T-helper 2 cell treated with Interferon-gamma antibody and Interleukin-4, amounts not matched to agents 5 μg/mL and 100 μg/mL, for 36 hours (primary cell): ENCODE measurements around the gene HNRNPF.

Source experiments
- DNase-seq: peaks from one replicate; pipeline ENCODE4 v3.0.0; 2021; ENCODE audit warnings: low spot score
- H3K27ac Mint-ChIP-seq: one replicate; pipeline ENCODE4 v1.8.0; 2021; ENCODE audit warnings: mild to moderate bottlenecking, mixed read lengths
- H3K27me3 Mint-ChIP-seq: one replicate; pipeline ENCODE4 v1.8.0; 2021; ENCODE audit warnings: low read depth, mixed read lengths
- H3K36me3 Mint-ChIP-seq: one replicate; pipeline ENCODE4 v1.8.0; 2021; ENCODE audit warnings: low read depth, mixed read lengths
- H3K4me1 Mint-ChIP-seq: one replicate; pipeline ENCODE4 v1.8.0; 2021; ENCODE audit warnings: low read depth, mixed read lengths
- H3K4me3 Mint-ChIP-seq: one replicate; pipeline ENCODE4 v1.8.0; 2022; ENCODE audit warnings: mild to moderate bottlenecking, moderate library complexity, mixed read lengths
- H3K9me3 Mint-ChIP-seq: one replicate; pipeline ENCODE4 v1.8.0; 2021; ENCODE audit warnings: mixed read lengths

Gene HNRNPF

GRCh38 chr10:43410345-43410744, 1.4 kb upstream of the HNRNPF start:
- H3K4me1 Mint-ChIP-seq: peaks cover 13% of the 10 kb centered on the region
- H3K9me3 Mint-ChIP-seq: no peaks in the 10 kb centered on the region
- peaks cover 28% of the 10 kb centered on the region for H3K36me3 Mint-ChIP-seq
- H3K27me3 Mint-ChIP-seq: no peaks in the 10 kb centered on the region
- DNase-seq: no peak
- H3K4me3 Mint-ChIP-seq: peak overlapping the region; percentile 97
- peak overlapping the region; percentile 99 for H3K27ac Mint-ChIP-seq

GRCh38 chr10:43409385-43410109, 561 bp upstream of the HNRNPF start:
- H3K36me3 Mint-ChIP-seq: peaks cover 34% of the 10 kb centered on the region
- H3K4me3 Mint-ChIP-seq: peak overlapping the region; percentile 97
- H3K9me3 Mint-ChIP-seq: no peaks in the 10 kb centered on the region
- H3K27ac Mint-ChIP-seq: peak overlapping the region; percentile 99
- peak; percentile 63 for DNase-seq
- no peaks in the 10 kb centered on the region for H3K27me3 Mint-ChIP-seq
- peaks cover 15% of the 10 kb centered on the region for H3K4me1 Mint-ChIP-seq

- peak overlapping the region; percentile 97 for H3K4me3 Mint-ChIP-seq
- H3K27me3 Mint-ChIP-seq: no peaks in the 10 kb centered on the region
- H3K27ac Mint-ChIP-seq: peak overlapping the region; percentile 99
- DNase-seq: no peak
- H3K36me3 Mint-ChIP-seq: peaks cover 43% of the 10 kb centered on the region
- peaks cover 21% of the 10 kb centered on the region for H3K4me1 Mint-ChIP-seq
- H3K9me3 Mint-ChIP-seq: no peaks in the 10 kb centered on the region
Measured at GRCh38 chr10:43408331-43408709, 666 bp downstream of the HNRNPF start.

GRCh38 chr10:43407576-43408330, 1.2 kb downstream of the HNRNPF start:
- Mint-ChIP-seq H3K36me3 (peaks cover 49% of the 10 kb centered on the region), H3K27me3 (no peaks in the 10 kb centered on the region), H3K4me3 (peak overlapping the region; percentile 97), H3K27ac (peak overlapping the region; percentile 99), H3K4me1 (peaks cover 26% of the 10 kb centered on the region), H3K9me3 (no peaks in the 10 kb centered on the region)
- peak; percentile 91 for DNase-seq

DNA sequence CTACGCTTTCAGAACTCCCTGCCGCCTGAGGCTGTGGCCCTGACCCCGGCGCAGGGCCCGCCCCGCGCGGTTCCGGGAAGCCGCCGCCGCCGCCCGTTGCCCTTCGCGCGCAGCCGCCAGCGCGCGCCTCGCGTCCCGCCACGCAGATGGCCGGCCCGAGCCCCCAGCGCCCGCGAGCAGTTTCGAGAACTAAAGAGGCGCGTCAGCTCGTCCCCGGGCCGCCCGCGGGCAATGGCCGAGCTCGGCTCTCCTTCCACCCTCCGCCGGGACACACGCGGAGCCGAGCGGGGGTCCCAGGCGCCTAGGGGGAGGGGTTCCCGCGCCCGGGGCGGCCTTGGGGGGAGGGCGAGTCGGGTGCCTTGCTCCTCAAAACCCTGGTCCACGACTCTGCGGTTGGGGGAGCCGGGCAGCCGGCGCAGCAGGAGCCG, 1.8 kb downstream of the HNRNPF start:
- Mint-ChIP-seq H3K36me3 (peaks cover 53% of the 10 kb centered on the region), H3K4me1 (peaks cover 32% of the 10 kb centered on the region), H3K27ac (peak overlapping the region; percentile 99)

DNA sequence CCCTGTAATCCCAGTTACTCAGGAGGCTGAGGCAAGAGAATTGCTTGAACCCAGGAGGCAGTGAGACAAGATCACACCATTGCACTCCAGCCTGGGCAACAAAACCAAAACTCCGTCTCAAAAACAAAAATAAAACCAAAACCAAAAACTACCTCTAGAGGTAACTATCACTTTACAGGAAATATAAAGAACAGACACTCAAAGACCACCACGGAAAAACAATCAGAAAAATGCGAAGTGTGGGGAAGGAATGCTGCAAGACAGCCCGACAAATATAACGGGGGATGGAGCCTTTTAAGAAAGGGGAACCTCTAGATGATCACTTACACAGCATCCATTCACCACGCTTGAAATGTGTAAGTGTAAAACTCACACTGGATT, 4.3 kb downstream of the HNRNPF start:
- H3K27me3 Mint-ChIP-seq: no peaks in the 10 kb centered on the region
- H3K36me3 Mint-ChIP-seq: peaks cover 70% of the 10 kb centered on the region
- H3K9me3 Mint-ChIP-seq: no peaks in the 10 kb centered on the region
- peaks cover 44% of the 10 kb centered on the region for H3K4me1 Mint-ChIP-seq
- DNase-seq: no peak
- peak overlapping the region; percentile 87 for H3K27ac Mint-ChIP-seq
- peak overlapping the region; percentile 86 for H3K4me3 Mint-ChIP-seq

More for the DNA sequence above, 1.8 kb downstream of the HNRNPF start:
- DNase-seq: peak; percentile 56
- no peaks in the 10 kb centered on the region for H3K27me3 Mint-ChIP-seq
- peak overlapping the region; percentile 97 for H3K4me3 Mint-ChIP-seq
- H3K9me3 Mint-ChIP-seq: no peaks in the 10 kb centered on the region

DNA sequence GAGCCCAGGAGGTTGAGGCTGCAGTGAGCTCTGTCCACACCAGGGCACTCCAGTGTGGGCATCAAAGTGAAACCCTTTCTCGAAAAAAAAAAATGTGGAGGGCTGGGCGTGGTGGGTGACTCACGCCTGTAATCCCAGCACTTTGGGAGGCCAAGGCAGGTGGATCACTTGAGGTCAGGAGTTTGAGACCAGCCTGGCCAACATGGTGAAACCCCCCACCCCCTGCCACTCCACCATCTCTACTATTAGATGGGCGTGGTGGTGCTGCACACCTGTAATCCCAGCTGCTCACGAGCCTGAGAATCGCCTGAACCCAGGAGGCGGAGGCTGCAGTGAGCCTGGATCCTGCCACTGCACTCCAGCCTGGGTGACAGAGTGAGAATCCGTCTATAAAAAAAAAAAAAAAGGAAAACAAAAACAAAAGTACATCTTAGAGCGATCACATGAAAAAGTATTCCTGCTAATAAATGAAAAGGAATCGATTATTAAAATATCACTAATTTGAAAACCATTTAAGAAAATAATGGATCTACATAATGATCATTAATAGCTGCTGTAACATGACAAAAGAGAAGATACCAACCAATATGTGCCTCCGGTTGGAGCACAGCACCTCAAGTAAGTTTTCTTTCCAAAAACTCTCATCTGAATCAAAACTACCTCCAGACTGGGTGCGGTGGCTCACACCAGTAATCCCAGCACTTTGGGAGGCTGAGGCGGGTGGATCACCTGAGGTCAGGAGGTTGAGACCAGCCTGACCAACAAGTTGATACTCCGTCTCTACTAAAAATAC, 4.9 kb downstream of the HNRNPF start:
- no peaks in the 10 kb centered on the region for H3K27me3 Mint-ChIP-seq
- no peak for DNase-seq
- H3K4me1 Mint-ChIP-seq: peaks cover 49% of the 10 kb centered on the region
- H3K27ac Mint-ChIP-seq: peak overlapping the region; percentile 87
- peak overlapping the region; percentile 86 for H3K4me3 Mint-ChIP-seq
- H3K9me3 Mint-ChIP-seq: no peaks in the 10 kb centered on the region
- H3K36me3 Mint-ChIP-seq: peaks cover 72% of the 10 kb centered on the region

DNA sequence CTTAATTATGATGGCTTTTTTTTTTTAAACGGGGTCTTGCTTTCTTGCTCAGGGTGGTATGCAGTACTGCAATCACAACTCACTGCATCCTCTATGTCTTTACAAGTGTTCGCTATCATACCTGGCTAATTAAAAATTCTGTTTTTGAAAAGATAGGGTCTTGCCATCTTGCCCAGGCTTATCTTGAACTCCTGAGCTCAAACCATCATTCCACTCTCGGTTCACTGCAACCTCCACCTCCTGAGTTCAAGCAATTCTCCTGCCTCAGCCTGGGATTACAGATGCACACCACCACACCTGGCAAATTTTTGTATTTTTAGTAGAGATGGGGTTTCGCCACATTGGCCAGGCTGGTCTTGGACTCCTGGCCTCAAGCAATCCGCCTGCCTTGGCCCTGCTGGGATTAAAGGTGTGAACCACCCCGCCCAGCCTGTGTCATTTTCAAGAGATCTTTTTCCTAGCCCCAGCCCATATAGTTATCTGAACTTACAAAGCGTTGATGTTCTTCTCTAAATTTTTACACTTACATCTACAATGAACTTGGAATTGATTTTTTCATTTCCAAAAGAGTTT, 6.0 kb downstream of the HNRNPF start:
- no peak for DNase-seq
- Mint-ChIP-seq H3K36me3 (peaks cover 73% of the 10 kb centered on the region), H3K4me1 (peaks cover 54% of the 10 kb centered on the region)

DNA sequence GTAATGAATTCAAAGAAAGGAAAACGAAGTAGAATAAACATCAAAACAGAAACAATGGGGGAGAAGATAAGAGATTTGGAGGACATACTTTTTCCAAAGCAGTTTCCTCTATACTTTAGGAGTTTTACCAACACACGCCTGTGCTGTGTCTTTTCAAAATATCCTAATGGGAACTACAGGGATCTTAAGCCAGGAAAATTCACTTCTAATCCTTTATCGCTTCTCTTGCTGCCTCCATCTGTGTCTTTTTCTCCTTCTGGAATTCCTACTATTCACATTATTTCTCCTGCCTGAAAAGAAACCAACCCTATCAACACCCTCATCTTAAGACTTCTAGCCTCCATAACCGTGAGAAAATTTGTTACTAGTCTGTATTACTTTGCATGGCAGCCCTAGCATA, 6.8 kb downstream of the HNRNPF start:
- Mint-ChIP-seq H3K4me1 (peaks cover 57% of the 10 kb centered on the region), H3K27ac (peak overlapping the region; percentile 79), H3K27me3 (no peaks in the 10 kb centered on the region), H3K36me3 (peaks cover 75% of the 10 kb centered on the region), H3K9me3 (no peaks in the 10 kb centered on the region), H3K4me3 (peak overlapping the region; percentile 86)
- DNase-seq: no peak

More for the DNA sequence above, 6.0 kb downstream of the HNRNPF start:
- Mint-ChIP-seq H3K9me3 (no peaks in the 10 kb centered on the region), H3K4me3 (peak overlapping the region; percentile 86), H3K27ac (peak overlapping the region; percentile 47), H3K27me3 (no peaks in the 10 kb centered on the region)

DNA sequence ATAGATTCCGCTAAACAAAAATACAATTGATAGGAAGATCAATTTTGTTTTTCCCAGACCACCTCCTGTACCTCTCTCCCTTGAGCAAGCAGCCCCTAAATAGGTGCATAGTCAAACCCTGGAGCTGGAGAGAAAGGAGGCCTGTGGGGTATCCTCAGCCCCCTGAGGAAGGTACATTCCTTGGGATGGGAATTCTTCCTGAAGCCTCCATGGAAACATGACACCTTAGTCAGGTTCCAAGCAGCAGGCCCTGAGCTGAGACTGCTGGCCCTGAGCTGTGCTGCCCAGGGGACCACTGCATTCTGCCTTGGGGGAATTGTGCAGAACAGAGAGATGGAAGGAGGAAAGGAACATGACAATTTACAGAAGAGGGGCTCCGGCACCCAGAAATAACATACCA, 7.4 kb downstream of the HNRNPF start:
- no peaks in the 10 kb centered on the region for H3K27me3 Mint-ChIP-seq
- H3K36me3 Mint-ChIP-seq: peaks cover 74% of the 10 kb centered on the region
- DNase-seq: no peak
- peaks cover 58% of the 10 kb centered on the region for H3K4me1 Mint-ChIP-seq
- peak overlapping the region; percentile 79 for H3K27ac Mint-ChIP-seq
- H3K9me3 Mint-ChIP-seq: no peaks in the 10 kb centered on the region
- H3K4me3 Mint-ChIP-seq: peak overlapping the region; percentile 86

- Mint-ChIP-seq H3K9me3 (no peaks in the 10 kb centered on the region), H3K4me1 (peaks cover 64% of the 10 kb centered on the region), H3K27ac (peak overlapping the region; percentile 85), H3K4me3 (peak overlapping the region; percentile 96), H3K27me3 (no peaks in the 10 kb centered on the region), H3K36me3 (peaks cover 76% of the 10 kb centered on the region)
- no peak for DNase-seq
Measured at GRCh38 chr10:43399320-43400310, 9.4 kb downstream of the HNRNPF start.

GRCh38 chr10:43398939-43399319, 10.1 kb downstream of the HNRNPF start:
- Mint-ChIP-seq H3K4me1 (peaks cover 63% of the 10 kb centered on the region), H3K36me3 (peaks cover 74% of the 10 kb centered on the region), H3K27me3 (no peaks in the 10 kb centered on the region), H3K4me3 (peak overlapping the region; percentile 96), H3K9me3 (no peaks in the 10 kb centered on the region), H3K27ac (peak overlapping the region; percentile 85)
- no peak for DNase-seq
